ENCODE measurements around the gene HRH1. TPM values are rescaled to one million over a fixed set of nuclear protein-coding genes. Genes with fewer than 3 reads are reported as not detected.

Gene HRH1
- total RNA-seq, 4 donors from 2014 or later, result 1.8 to 16.3 (median 6.3) TPM

- H3K36me3 ChIP-seq, result no peaks in the 10 kb centered on the region
Observed at GRCh38 chr3:11271986-11272904, 118.0 kb downstream of the HRH1 start, which contains the start of gene ATG7. Gene ATG7, plus strand, starts transcription at chr3:11272397. Its CDS starts 26,299 bp downstream, at chr3:11298696.

GRCh38 chr3:11272906-11273574 lies 118.7 kb downstream of the HRH1 start:
- Histone ChIP-seq H3K27ac (peak overlapping the region; percentile 75 to 77), H3K36me3 (no peaks in the 10 kb centered on the region), H3K9me3 (no peaks in the 10 kb centered on the region), H3K27me3 (no peaks in the 10 kb centered on the region), H3K4me3 (peak overlapping the region; percentile 57 to 71), H3K4me1 (peaks cover 0 to 7% of the 10 kb centered on the region in 2 donors)
- no peak for DNase-seq
- intact Hi-C loops (cut with DNase I; ENCODE audit: low total_unique reads), result no loop called here
- TF ChIP-seq POLR2A (IDR thresholded peaks at IDR 0.05) (no peak), CTCF (IDR thresholded peaks at IDR 0.05) (no peak)

More at GRCh38 chr3:11271986-11272904, 118.0 kb downstream of the HRH1 start, which contains the start of gene ATG7:
- intact Hi-C loops (cut with DNase I; ENCODE audit: low total_unique reads), result no loop called here
- peak within 1 kb of the TSS; percentile 57 to 71 for H3K4me3 ChIP-seq
- H3K27me3 ChIP-seq, result no peaks in the 10 kb centered on the region
- peak; percentile 83 to 87 for TF ChIP-seq POLR2A (IDR thresholded peaks at IDR 0.05)
- TF ChIP-seq CTCF (IDR thresholded peaks at IDR 0.05), result peak in 2 of 4 experiments; percentile 50 to 53
- H3K9me3 ChIP-seq, result no peaks in the 10 kb centered on the region
- DNase-seq, result peak; percentile 97
- peaks cover 0 to 7% of the 10 kb centered on the region in 2 donors for H3K4me1 ChIP-seq
- peak within 1 kb of the TSS; percentile 75 to 77 for H3K27ac ChIP-seq

- Histone ChIP-seq H3K27ac (no peak overlapping the region), H3K27me3 (no peaks in the 10 kb centered on the region), H3K36me3 (no peaks in the 10 kb centered on the region), H3K4me1 (peaks cover 0 to 7% of the 10 kb centered on the region in 2 donors), H3K9me3 (no peaks in the 10 kb centered on the region), H3K4me3 (no peak overlapping the region)
- intact Hi-C loops (cut with DNase I; ENCODE audit: low total_unique reads), result no loop called here
- TF ChIP-seq CTCF (IDR thresholded peaks at IDR 0.05) (no peak), POLR2A (IDR thresholded peaks at IDR 0.05) (no peak)
- no peak for DNase-seq
Observed at GRCh38 chr3:11273891-11274291, 119.6 kb downstream of the HRH1 start.

GRCh38 chr3:11274566-11275142 lies 120.4 kb downstream of the HRH1 start:
- H3K36me3 ChIP-seq, result no peaks in the 10 kb centered on the region
- H3K27ac ChIP-seq, result no peak overlapping the region
- intact Hi-C loops (cut with DNase I; ENCODE audit: low total_unique reads), result no loop called here
- no peak overlapping the region for H3K4me3 ChIP-seq
- DNase-seq, result no peak
- H3K4me1 ChIP-seq, result peaks cover 0 to 7% of the 10 kb centered on the region in 2 donors
- TF ChIP-seq CTCF (IDR thresholded peaks at IDR 0.05), result no peak
- TF ChIP-seq POLR2A (IDR thresholded peaks at IDR 0.05), result no peak
- no peaks in the 10 kb centered on the region for H3K27me3 ChIP-seq
- H3K9me3 ChIP-seq, result no peaks in the 10 kb centered on the region

Measured in uterus (tissue), 4 donors.